Muscle of leg (tissue), 11 donors: ENCODE results near the gene FRMD4A. TPM values are rescaled to one million over a fixed set of nuclear protein-coding genes. Genes with fewer than 3 reads are reported as not detected.

ENCODE experiments used
- DNase-seq: peaks from one replicate; pipeline ENCODE4 v3.0.0; 2013
- H3K27ac ChIP-seq: one replicate; pipeline ENCODE4 v1.5.1; 2013; ENCODE audit warnings: mild to moderate bottlenecking, low read length, control low read depth
- H3K27me3 ChIP-seq: one replicate; pipeline ENCODE4 v1.6.1; 2013; ENCODE audit warnings: low read length; ENCODE audit not compliant: control insufficient read depth, insufficient read depth
- H3K36me3 ChIP-seq: one replicate; pipeline ENCODE4 v1.6.1; 2013; ENCODE audit warnings: low read length; ENCODE audit not compliant: control insufficient read depth, insufficient read depth
- H3K4me1 ChIP-seq: one replicate; pipeline ENCODE4 v1.6.1; 2013; ENCODE audit warnings: low read length; ENCODE audit not compliant: control insufficient read depth, insufficient read depth
- H3K4me3 ChIP-seq: one replicate; pipeline ENCODE4 v1.5.1; 2013; ENCODE audit warnings: low read length, control low read depth
- H3K9me3 ChIP-seq: replicated peaks from 2 replicates; pipeline ENCODE4 v1.6.1; 2013; ENCODE audit warnings: low read depth, low read length; ENCODE audit not compliant: control insufficient read depth
- WGBS: methylation state at CpG from one replicate; pipeline ENCODE4 v1.1.5; 2013; ENCODE audit warnings: missing lambda C conversion rate; ENCODE audit not compliant: insufficient coverage; 5-methylcytosine and 5-hydroxymethylcytosine counted together
- polyA plus RNA-seq, 8 donors: library from polyadenylated mRNA; unstranded; fragments of 120-200 nt; gene quantifications; one replicate each; pipeline versions ENCODE4 v1.2.1 to v1.2.3, GENCODE V29; 2013; ENCODE audit warnings: inconsistent platforms in 1 of 8, low replicate concordance in 1 of 8; ENCODE audit not compliant: insufficient read length in 8 of 8, insufficient read depth in 1 of 8
- total RNA-seq: library from RNA; stranded (reverse); fragments of 120-200 nt; gene quantifications from one replicate; pipeline ENCODE4 v1.2.4, GENCODE V29; 2013

The FRMD4A gene
- total and polyA plus RNA-seq, 9 donors = 29.1 to 53.1 (median 42.0) TPM

DNA sequence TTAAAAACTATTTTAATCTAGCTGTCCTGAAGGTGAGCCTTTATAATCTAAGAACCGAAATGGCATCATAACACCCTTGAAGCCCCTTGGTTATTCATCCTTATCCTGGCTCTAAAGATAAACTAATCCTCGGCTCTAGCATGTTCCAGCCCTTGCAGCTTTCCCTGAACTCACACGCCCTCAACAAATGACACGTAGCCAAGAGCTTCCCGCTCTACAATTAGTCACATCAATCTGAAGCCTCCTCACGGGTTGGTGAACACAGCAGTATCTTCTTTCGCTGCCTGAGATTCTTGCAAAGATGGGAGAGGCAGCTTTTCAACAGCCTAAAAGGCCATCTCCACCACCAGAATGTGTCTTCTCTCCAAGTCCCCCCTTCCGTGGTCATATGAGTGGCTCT is 4.1 kb downstream of the FRMD4A start:
- H3K4me1 ChIP-seq = peaks cover 28% of the 10 kb centered on the region
- peaks cover 9% of the 10 kb centered on the region for H3K27me3 ChIP-seq
- no peak overlapping the region for H3K4me3 ChIP-seq
- WGBS = 77% methylated on average over 6 of the region's 8 CpGs
- H3K36me3 ChIP-seq = no peaks in the 10 kb centered on the region
- no peak overlapping the region for H3K27ac ChIP-seq
- no peaks in the 10 kb centered on the region for H3K9me3 ChIP-seq
- peak; percentile 30 for DNase-seq

DNA sequence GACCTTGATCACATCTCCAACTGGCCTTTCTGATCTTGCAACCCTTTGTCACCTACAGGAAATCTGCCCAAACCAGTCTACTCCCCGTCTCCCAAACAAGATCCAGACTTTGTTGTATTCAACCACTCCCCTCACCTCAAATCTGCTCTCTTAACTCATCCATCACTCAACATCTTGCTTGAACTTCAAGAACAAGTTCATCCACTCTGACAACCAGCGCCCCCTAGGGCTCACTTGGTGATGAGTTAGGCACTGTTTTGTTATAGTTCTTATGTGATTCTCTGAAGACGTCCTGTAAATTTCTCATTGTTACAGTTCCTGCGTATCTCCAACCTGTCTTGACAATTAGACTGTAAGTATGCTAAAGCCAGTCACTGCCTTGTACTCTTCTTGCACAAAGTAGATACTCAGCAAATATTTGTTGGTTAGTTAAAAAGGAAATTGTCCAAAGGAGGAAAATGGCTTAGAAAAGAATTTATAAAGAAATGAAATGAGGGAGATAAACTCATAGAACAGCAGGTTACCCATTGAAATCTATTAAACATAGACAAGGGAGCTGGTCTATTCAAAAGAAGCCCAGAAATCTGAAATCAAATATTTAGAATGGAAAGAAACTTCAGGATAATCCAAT is 5.3 kb downstream of the FRMD4A start:
- peaks cover 23% of the 10 kb centered on the region for H3K4me1 ChIP-seq
- H3K27ac ChIP-seq = no peak overlapping the region
- peaks cover 9% of the 10 kb centered on the region for H3K27me3 ChIP-seq
- DNase-seq = no peak
- no peaks in the 10 kb centered on the region for H3K9me3 ChIP-seq
- H3K36me3 ChIP-seq = no peaks in the 10 kb centered on the region
- no peak overlapping the region for H3K4me3 ChIP-seq
- WGBS = 100% methylated on average over 1 of the region's 4 CpGs

DNA sequence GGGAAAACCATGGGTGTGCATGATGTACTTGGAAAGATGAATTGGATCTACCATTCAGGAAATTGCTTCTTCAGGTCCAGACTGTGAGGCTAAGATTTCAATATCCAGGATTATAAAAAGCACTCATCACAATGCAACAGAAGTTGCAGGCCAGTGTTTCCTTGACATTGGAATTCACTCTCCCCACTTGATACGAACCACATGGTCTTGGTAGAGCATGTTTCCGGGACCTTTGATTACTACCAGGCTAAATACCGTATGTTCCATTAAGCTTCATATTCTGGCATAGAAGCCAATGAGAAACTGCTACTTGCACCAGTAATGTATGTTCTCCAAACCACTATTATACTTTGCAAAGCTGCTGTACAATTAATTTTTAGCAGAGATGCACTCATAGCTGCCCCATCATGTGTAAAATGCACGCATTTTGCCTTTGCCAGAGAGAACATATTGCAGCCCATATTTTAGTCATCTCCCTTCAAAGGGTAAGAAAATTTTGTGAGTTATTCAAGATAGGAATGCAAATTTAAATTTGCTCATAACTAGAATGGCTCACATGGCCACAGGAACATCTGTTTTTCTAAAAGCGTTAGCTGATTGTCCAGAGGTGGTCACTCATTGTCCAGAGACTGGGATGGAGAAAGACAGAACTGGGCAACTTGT is 8.1 kb downstream of the FRMD4A start:
- no peaks in the 10 kb centered on the region for H3K36me3 ChIP-seq
- no peaks in the 10 kb centered on the region for H3K9me3 ChIP-seq
- peaks cover 6% of the 10 kb centered on the region for H3K4me1 ChIP-seq
- no peak overlapping the region for H3K4me3 ChIP-seq
- WGBS = 40% methylated on average over 3 of the region's 5 CpGs
- DNase-seq = peak; percentile 24
- no peak overlapping the region for H3K27ac ChIP-seq
- H3K27me3 ChIP-seq = peaks cover 4% of the 10 kb centered on the region

- WGBS = 44% methylated on average over 1 of the region's 1 CpG
- Histone ChIP-seq H3K9me3 (no peaks in the 10 kb centered on the region), H3K27ac (no peak overlapping the region), H3K4me1 (no peaks in the 10 kb centered on the region), H3K36me3 (no peaks in the 10 kb centered on the region), H3K27me3 (peaks cover 4% of the 10 kb centered on the region), H3K4me3 (no peak overlapping the region)
- DNase-seq = no peak
These were observed 12.7 kb downstream of the FRMD4A start for GRCh38 chr10:14318007-14318406.

- Histone ChIP-seq H3K27ac (no peak overlapping the region), H3K4me1 (peaks cover 4% of the 10 kb centered on the region), H3K4me3 (no peak overlapping the region), H3K9me3 (no peaks in the 10 kb centered on the region), H3K36me3 (no peaks in the 10 kb centered on the region), H3K27me3 (no peaks in the 10 kb centered on the region)
- 100% methylated on average over 1 of the region's 4 CpGs for WGBS
- DNase-seq = no peak
These were observed 18.7 kb downstream of the FRMD4A start for GRCh38 chr10:14312014-14312413.

GRCh38 chr10:14311206-14311957 is 19.3 kb downstream of the FRMD4A start:
- DNase-seq = no peak
- no peaks in the 10 kb centered on the region for H3K27me3 ChIP-seq
- H3K9me3 ChIP-seq = no peaks in the 10 kb centered on the region
- H3K4me1 ChIP-seq = peaks cover 4% of the 10 kb centered on the region
- WGBS = 86% methylated on average over 4 of the region's 6 CpGs
- H3K4me3 ChIP-seq = no peak overlapping the region
- H3K36me3 ChIP-seq = no peaks in the 10 kb centered on the region
- no peak overlapping the region for H3K27ac ChIP-seq

DNA sequence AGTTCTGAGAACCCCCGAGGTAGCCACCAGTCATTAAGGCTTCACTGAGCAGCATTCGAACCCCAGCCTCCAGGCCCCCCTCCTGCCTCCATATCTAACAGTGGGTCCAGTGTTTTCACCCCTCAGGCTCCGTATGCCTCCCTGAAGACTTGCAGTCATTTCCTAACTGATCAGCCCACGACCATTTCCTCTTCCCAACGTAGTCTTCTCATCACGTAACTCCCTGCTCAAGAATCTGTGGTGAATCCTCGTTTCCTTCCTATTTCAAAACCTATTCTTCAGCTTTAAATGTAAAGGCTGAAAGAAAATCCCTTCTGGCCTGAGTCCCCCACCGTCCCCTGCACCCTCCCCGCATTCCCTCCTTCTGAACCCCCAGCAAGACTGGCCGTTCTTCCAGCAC is 21.1 kb downstream of the FRMD4A start:
- Histone ChIP-seq H3K4me3 (no peak overlapping the region), H3K4me1 (peaks cover 10% of the 10 kb centered on the region), H3K36me3 (no peaks in the 10 kb centered on the region), H3K27me3 (no peaks in the 10 kb centered on the region), H3K27ac (no peak overlapping the region), H3K9me3 (no peaks in the 10 kb centered on the region)
- no peak for DNase-seq
- whole genome bisulfite sequencing = 49% methylated on average over 10 of the region's 10 CpGs

DNA sequence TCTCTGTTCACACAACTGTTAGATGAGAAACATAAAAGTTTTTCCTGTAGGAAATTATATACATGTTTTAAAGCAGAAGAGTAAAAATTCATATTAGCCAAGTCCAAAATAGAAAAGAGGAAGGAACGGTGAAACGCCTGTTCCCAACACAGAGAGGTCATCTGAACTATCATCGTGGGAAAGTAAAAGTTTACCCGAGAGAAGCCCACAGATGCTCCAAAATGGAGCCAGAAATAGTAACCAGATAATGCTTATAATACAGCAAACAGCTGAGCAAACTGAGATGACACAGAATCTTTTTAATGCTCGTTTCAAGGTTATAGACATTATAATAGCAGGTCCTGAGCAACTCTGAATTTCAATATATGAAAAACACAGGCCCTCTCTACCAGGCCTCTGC is 24.5 kb downstream of the FRMD4A start:
- Histone ChIP-seq H3K36me3 (no peaks in the 10 kb centered on the region), H3K27ac (peak overlapping the region; percentile 47), H3K4me3 (no peak overlapping the region), H3K27me3 (no peaks in the 10 kb centered on the region), H3K4me1 (peaks cover 26% of the 10 kb centered on the region), H3K9me3 (no peaks in the 10 kb centered on the region)
- peak; percentile 86 for DNase-seq
- WGBS = no CpG with 5 or more reads among the region's 5 CpGs

- no peaks in the 10 kb centered on the region for H3K36me3 ChIP-seq
- H3K4me1 ChIP-seq = peaks cover 30% of the 10 kb centered on the region
- H3K27me3 ChIP-seq = peaks cover 2% of the 10 kb centered on the region
- DNase-seq = peak; percentile 70
- H3K9me3 ChIP-seq = no peaks in the 10 kb centered on the region
- no CpG with 5 or more reads among the region's 5 CpGs for WGBS
- H3K27ac ChIP-seq = no peak overlapping the region
- H3K4me3 ChIP-seq = no peak overlapping the region
These were observed 26.7 kb downstream of the FRMD4A start for GRCh38 chr10:14304046-14304445.

- no peak overlapping the region for H3K4me3 ChIP-seq
- H3K36me3 ChIP-seq = no peaks in the 10 kb centered on the region
- no peak for DNase-seq
- no CpG with 5 or more reads among the region's 2 CpGs for WGBS
- H3K27me3 ChIP-seq = peaks cover 2% of the 10 kb centered on the region
- no peak overlapping the region for H3K27ac ChIP-seq
- peaks cover 26% of the 10 kb centered on the region for H3K4me1 ChIP-seq
- H3K9me3 ChIP-seq = no peaks in the 10 kb centered on the region
These were observed 28.7 kb downstream of the FRMD4A start for GRCh38 chr10:14302035-14302434.
